Stimulated activated naive CD8-positive, alpha-beta T cell treated with anti-CD3 and anti-CD28 coated beads, Interleukin-15, Interleukin-2, amounts not matched to agents 100 ng/mL and 50 ng/mL, for 24 hours (primary cell): ENCODE data around the gene ZNF182.
"Not testable (repeated sequence)": the region's sequence is repeated elsewhere in the genome, so short reads cannot be mapped to it uniquely, and the experiment has no call there.

Experiments
- H3K27ac Mint-ChIP-seq: one replicate; pipeline ENCODE4 v1.8.0; 2021; ENCODE audit warnings: mild to moderate bottlenecking, mixed read lengths
- H3K27me3 Mint-ChIP-seq: one replicate; pipeline ENCODE4 v1.8.0; 2021; ENCODE audit warnings: mixed read lengths
- H3K36me3 Mint-ChIP-seq: one replicate; pipeline ENCODE4 v1.8.0; 2021; ENCODE audit warnings: low read depth, mixed read lengths
- H3K4me1 Mint-ChIP-seq: one replicate; pipeline ENCODE4 v1.8.0; 2021; ENCODE audit warnings: low read depth, mixed read lengths
- H3K4me3 Mint-ChIP-seq: one replicate; pipeline ENCODE4 v1.8.0; 2021; ENCODE audit warnings: mild to moderate bottlenecking, mixed read lengths
- H3K9me3 Mint-ChIP-seq: one replicate; pipeline ENCODE4 v1.8.0; 2021; ENCODE audit warnings: mixed read lengths

Gene ZNF182

DNA sequence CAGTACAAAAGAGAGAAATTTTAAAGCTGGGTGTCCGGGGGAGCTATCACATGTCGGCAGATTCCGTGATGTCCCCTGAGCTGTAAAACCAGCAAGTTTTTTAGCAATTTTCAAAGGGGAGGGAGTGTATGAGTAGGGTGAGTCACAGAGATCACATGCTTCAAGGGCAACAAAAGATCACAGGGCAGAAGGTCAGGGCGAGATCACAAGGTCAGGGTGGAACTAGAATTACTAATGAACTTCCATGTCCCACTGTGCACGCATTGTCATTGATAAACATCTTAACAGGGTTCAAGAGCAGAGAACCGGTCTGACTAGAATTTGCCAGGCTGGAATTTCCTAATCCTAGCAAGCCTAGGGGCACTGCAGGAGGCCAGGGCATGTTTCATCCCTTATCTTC is 42.0 kb downstream of the ZNF182 start:
- not testable (repeated sequence) for H3K9me3 Mint-ChIP-seq, H3K36me3 Mint-ChIP-seq, H3K4me3 Mint-ChIP-seq

DNA sequence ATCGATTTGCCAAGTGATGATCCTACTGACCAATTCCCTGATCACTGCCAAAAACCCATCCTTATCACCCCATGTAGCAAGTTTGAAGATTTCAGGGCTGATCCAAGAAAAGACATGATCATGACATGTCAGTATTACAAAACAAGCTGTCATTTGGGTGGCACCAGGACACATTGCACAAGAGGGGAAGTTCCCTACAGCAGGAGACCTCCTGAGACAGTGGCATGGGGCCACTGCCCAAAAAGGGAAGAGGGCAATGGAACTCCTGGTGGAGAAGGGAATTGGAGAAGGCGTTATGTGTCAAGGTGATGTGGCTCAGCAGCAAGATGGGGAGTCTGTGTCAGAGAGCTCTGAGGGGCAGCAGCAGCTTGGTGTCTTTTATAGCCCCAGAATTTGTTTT is 43.4 kb downstream of the ZNF182 start:
- Mint-ChIP-seq H3K27me3 (no peaks in the 10 kb centered on the region), H3K4me3 (no peak overlapping the region), H3K9me3 (peaks cover 6% of the 10 kb centered on the region), H3K36me3 (no peaks in the 10 kb centered on the region), H3K27ac (no peak overlapping the region), H3K4me1 (peaks cover 7% of the 10 kb centered on the region)

More for the DNA sequence above, 42.0 kb downstream of the ZNF182 start:
- not testable (repeated sequence) for H3K4me1 Mint-ChIP-seq, H3K27ac Mint-ChIP-seq, H3K27me3 Mint-ChIP-seq

DNA sequence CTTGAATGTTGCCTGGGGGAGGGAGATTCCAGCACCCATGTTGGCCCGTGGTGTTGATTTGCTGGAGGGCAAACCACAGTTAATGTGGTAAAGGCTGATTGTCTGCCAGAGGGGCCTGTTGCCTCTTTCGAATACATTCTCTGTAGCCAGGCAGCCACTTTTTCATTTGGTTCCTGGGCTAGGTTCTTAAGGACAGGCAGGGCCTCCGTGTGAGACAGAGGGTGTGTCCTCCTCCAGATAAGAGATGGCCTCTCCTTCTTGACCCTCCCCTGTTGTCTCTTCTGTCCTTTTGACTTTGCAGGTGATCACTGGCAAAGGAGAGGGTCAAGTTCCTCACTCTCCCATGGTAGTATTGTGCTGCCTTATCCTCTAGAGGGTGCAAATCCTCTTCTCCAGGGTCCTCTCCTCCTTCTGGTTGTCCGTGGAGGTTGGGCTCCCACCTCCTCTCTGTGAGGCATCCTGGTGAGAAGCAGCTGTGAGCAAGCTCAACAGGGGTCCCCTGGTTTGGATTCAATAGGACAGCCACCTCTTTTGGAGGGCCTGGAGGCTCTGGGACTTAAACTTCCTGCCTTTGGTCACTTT is 44.9 kb downstream of the ZNF182 start:
- peaks cover 7% of the 10 kb centered on the region for H3K4me1 Mint-ChIP-seq
- no peaks in the 10 kb centered on the region for H3K9me3 Mint-ChIP-seq
- no peaks in the 10 kb centered on the region for H3K36me3 Mint-ChIP-seq
- no peak overlapping the region for H3K27ac Mint-ChIP-seq
- H3K4me3 Mint-ChIP-seq = no peak overlapping the region
- no peaks in the 10 kb centered on the region for H3K27me3 Mint-ChIP-seq

DNA sequence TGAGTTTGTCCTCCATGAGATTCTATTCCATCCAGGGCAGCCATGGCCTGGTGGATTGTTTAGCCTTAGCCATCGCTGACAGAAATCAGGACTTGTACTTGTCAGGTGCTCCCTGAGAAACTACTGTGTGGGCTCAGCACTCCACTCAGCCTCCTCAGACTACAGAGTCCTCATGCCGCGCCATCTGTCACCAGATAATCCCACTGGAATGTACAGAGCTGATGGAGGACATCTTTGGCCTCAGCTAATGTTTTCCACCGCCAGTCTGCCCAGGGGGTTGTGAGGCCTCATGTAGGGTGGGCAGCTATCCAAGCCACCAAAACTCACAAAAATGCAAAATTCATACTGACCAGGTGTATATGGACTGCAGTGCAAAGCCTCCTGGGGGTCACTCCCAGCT is 45.6 kb downstream of the ZNF182 start:
- H3K4me1 Mint-ChIP-seq, H3K36me3 Mint-ChIP-seq, H3K4me3 Mint-ChIP-seq, H3K9me3 Mint-ChIP-seq, H3K27ac Mint-ChIP-seq, H3K27me3 Mint-ChIP-seq: not testable (repeated sequence)

DNA sequence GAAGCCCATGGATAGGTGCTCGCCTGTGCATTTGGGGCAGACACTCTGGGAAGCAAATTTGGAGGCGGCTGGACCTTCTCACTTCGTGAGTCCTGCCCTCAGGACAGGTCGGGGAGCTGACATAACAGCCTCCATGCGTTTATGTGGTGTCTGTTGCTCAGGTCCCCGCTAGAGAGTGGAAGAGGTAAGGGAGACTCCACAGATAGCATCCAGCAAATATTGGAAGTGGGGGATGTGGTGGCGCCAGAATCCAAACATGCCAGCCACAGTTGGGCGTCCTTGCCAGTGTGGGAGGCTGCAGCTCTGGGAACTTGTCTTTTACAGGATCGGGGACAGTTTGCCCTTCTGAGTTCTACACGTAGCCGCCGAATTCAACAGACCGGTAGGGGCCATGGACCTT is 47.8 kb downstream of the ZNF182 start:
- no peaks in the 10 kb centered on the region for H3K36me3 Mint-ChIP-seq
- no peak overlapping the region for H3K4me3 Mint-ChIP-seq
- H3K27ac Mint-ChIP-seq = no peak overlapping the region
- no peaks in the 10 kb centered on the region for H3K9me3 Mint-ChIP-seq
- peaks cover 7% of the 10 kb centered on the region for H3K4me1 Mint-ChIP-seq
- H3K27me3 Mint-ChIP-seq = no peaks in the 10 kb centered on the region

DNA sequence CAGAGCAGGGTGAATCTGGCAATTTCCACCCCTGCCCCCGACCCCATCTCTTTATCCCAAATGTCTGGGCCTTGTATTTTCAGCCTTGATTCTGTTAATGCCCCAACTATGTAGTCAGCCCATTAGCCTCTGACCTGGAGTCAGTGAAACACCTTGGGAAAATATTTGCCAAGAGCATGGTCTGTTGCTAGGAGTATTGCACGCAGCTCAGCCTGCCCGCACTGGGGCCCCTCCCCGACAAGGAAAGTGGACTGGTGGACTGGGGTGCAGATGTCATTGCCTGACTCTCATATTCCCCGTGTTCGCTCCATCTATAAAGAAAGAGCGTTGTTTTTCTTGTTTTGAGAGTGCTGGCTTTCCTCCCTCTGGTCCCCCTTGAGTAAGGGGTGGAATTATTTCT is 48.5 kb downstream of the ZNF182 start:
- not testable (repeated sequence) for H3K4me1 Mint-ChIP-seq, H3K9me3 Mint-ChIP-seq, H3K27ac Mint-ChIP-seq, H3K4me3 Mint-ChIP-seq, H3K27me3 Mint-ChIP-seq, H3K36me3 Mint-ChIP-seq

DNA sequence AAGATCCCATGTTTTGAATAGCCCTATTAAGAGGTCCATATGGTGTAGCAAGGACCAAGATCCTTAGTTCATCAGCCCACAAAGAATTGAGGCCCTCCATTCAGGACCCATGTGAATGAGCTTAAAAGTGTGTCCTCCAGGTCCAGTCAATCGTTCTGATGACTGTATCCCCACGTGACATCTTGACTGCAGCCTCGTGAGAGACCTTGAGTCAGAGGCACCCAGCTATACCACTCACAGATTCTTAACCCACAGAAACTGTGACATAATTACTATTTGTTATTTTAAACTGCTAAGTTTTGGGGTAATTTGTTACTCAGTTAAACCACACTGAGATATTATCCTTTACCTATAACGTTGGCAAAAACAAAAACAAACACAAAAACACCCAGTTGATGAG is 62.4 kb downstream of the ZNF182 start:
- H3K27me3 Mint-ChIP-seq = no peaks in the 10 kb centered on the region
- peaks cover 8% of the 10 kb centered on the region for H3K9me3 Mint-ChIP-seq
- no peaks in the 10 kb centered on the region for H3K36me3 Mint-ChIP-seq
- H3K4me1 Mint-ChIP-seq = peaks cover 6% of the 10 kb centered on the region
- H3K4me3 Mint-ChIP-seq = no peak overlapping the region
- H3K27ac Mint-ChIP-seq = no peak overlapping the region

DNA sequence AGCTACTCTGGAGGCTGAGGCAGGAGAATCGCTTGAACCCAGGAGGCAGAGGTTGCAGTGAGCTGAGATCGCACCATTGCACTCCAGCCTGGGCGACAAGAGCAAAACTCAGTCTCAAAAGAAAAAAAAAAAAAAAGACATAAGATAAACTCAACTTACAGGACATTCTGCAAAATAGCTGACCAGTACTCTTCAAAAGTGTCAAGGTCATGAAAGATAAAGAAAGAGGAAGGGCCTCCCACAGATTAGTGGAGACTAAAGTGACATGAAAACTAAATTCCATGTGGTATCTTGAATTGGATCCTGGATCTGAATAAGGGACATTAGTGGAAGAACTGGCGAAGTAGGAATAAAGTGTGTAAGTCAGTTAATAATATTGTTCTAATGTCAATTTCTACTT is 63.3 kb downstream of the ZNF182 start:
- H3K27me3 Mint-ChIP-seq = no peaks in the 10 kb centered on the region
- no peaks in the 10 kb centered on the region for H3K36me3 Mint-ChIP-seq
- H3K27ac Mint-ChIP-seq = no peak overlapping the region
- H3K9me3 Mint-ChIP-seq = peaks cover 8% of the 10 kb centered on the region
- H3K4me1 Mint-ChIP-seq = peaks cover 9% of the 10 kb centered on the region
- H3K4me3 Mint-ChIP-seq = no peak overlapping the region

DNA sequence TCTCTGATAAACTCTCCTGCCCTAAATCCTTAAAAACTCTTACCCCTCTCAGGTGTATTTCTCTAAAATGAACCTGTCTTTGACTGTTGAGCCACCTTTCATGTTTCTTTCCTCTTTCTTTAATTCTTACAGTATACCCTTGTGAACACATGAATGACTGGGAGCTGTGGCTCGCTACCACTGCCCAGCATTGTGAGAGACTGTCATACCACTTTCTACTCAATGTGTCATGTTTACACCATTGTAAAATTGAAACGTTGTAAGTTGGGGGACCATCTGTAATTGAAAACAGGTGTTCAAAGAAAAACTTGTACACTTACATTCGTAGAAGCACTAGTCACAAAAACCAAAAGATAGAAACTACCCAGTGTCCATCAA is 66.9 kb downstream of the ZNF182 start:
- H3K4me3 Mint-ChIP-seq = peak overlapping the region; percentile 72
- no peaks in the 10 kb centered on the region for H3K9me3 Mint-ChIP-seq
- no peak overlapping the region for H3K27ac Mint-ChIP-seq
- no peaks in the 10 kb centered on the region for H3K36me3 Mint-ChIP-seq
- H3K4me1 Mint-ChIP-seq = peaks cover 9% of the 10 kb centered on the region
- H3K27me3 Mint-ChIP-seq = no peaks in the 10 kb centered on the region

DNA sequence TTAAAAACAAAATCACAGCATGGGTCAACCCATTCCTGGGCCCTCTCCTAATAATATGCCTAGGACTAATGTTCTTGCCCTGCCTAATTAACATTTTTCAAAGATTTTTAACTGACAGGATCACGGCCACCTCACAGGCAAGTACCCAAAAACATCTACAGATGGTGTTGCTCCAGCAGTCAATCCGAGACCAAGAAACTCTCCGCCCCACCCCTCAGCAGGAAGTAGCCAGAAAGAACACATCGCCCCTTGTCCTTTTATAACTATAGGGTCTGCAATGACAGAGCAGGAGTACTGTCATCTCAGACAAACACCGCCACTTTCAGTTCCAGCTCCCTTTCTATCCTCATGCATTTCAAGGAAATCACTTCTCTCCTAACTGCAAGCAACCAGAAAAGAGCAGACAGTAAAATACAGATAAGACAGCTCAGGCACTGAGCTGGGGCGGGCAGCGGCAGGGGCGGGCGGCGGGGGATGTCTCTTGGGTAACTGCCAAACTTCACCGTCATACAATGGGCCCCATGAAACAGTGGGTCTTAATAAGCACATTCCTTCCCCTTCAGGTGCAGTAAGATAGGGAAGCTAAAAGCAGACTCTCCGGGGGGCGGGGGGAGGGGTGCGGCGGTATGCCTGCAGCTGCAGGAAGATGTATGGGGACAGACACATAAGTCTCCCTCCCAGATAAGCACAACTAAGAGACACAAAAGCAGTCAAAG is 67.4 kb downstream of the ZNF182 start:
- Mint-ChIP-seq H3K27ac (no peak overlapping the region), H3K4me1 (peaks cover 9% of the 10 kb centered on the region), H3K36me3 (no peaks in the 10 kb centered on the region), H3K27me3 (no peaks in the 10 kb centered on the region), H3K4me3 (peak overlapping the region; percentile 72), H3K9me3 (no peaks in the 10 kb centered on the region)

DNA sequence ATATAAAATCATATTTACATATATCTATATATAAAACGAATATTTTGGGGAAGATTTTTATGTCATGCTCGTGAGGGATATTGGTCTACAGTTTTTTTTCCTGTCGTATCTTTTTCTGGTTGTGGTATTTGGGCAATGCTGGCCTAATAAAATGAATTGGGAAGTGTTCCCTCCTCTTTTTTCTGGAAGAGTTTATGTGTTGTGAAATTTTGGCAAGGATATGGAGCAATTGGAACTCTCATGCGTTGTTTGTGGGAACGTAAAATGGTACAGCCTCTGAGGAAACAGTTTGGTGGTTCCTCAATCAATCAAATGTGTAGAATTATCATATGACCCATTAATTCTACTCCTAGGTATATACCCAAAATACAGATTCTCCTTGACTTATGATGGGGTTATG is 69.8 kb downstream of the ZNF182 start:
- H3K36me3 Mint-ChIP-seq = no peaks in the 10 kb centered on the region
- H3K27me3 Mint-ChIP-seq = no peaks in the 10 kb centered on the region
- H3K4me1 Mint-ChIP-seq = peaks cover 9% of the 10 kb centered on the region

DNA sequence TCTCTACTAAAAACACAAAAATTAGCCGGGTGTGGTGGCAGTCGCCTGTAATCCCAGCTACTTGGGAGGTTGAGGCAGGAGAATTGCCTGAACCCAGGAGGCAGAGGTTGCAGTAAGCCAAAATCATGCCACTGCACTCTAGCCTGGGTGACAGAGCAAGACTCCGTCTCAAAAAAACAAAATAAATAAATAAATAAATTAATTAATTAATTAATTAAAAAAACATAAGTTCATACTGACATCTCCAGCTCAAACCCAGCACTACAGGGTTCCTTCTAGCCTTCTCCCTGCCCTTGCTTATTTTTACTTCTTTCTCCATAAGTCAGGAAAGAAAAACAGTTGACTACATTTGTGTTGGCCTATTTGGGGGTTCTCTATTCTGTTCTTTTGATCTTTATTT is 71.8 kb downstream of the ZNF182 start:
- not testable (repeated sequence) for H3K9me3 Mint-ChIP-seq, H3K4me1 Mint-ChIP-seq, H3K27me3 Mint-ChIP-seq, H3K36me3 Mint-ChIP-seq, H3K27ac Mint-ChIP-seq, H3K4me3 Mint-ChIP-seq

More for the DNA sequence above, 69.8 kb downstream of the ZNF182 start:
- H3K9me3 Mint-ChIP-seq = no peaks in the 10 kb centered on the region
- no peak overlapping the region for H3K27ac Mint-ChIP-seq
- H3K4me3 Mint-ChIP-seq = no peak overlapping the region

DNA sequence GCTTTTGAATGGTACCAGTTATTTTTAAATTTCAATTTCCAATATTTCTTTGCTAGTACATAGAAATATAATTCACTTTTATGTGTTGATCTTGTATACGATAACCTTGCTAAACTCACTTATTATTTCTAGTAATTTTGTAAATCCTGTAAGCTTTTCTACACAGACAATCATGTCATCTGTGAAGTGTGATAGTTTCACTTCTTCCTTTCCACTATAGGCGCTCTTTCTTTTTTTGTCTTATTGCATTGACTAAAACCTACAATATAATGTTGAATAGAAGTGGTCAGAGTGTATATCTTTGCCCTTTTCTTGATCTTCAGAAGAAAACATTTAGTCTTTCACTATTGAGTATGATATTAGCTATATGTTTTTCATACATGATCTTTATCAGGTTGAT is 76.6 kb downstream of the ZNF182 start:
- no peaks in the 10 kb centered on the region for H3K27me3 Mint-ChIP-seq
- no peak overlapping the region for H3K27ac Mint-ChIP-seq
- no peaks in the 10 kb centered on the region for H3K9me3 Mint-ChIP-seq
- H3K4me3 Mint-ChIP-seq = no peak overlapping the region
- H3K4me1 Mint-ChIP-seq = no peaks in the 10 kb centered on the region
- no peaks in the 10 kb centered on the region for H3K36me3 Mint-ChIP-seq
